Activated CD4-positive, alpha-beta T cell treated with anti-CD3 and anti-CD28 coated beads for 36 hours (primary cell): ENCODE results near the gene SMG7. TPM values are rescaled to one million over a fixed set of nuclear protein-coding genes. Genes with fewer than 3 reads are reported as not detected.

Source experiments
- ATAC-seq: fragments of 200-7000 bp; cut with Tn5 transposase; one replicate; pipeline ENCODE4 v1.10.0; 2021; ENCODE audit warnings: mild to moderate bottlenecking, moderate library complexity
- CTCF ChIA-PET: fragments of 350-600 bp; sonication (Branson Sonifier 250); formaldehyde crosslinking; loops from one replicate; lab custom pipeline; 2021; ENCODE audit warnings: antibody characterized with exemption; lab: Charles Lee
- POLR2A ChIA-PET: fragments of 350-600 bp; sonication (Branson Sonifier 250); formaldehyde crosslinking; loops from one replicate; lab custom pipeline; 2021; ENCODE audit warnings: antibody characterized with exemption, inconsistent platforms; lab: Charles Lee
- DNase-seq: peaks from one replicate; pipeline ENCODE4 v3.0.0-alpha.2; 2020
- H3K27ac Mint-ChIP-seq: one replicate; pipeline ENCODE4 v1.8.0; 2021; ENCODE audit warnings: mixed read lengths
- H3K27me3 Mint-ChIP-seq: one replicate; pipeline ENCODE4 v1.8.0; 2021; ENCODE audit warnings: mixed read lengths
- H3K36me3 Mint-ChIP-seq: one replicate; pipeline ENCODE4 v1.8.0; 2021; ENCODE audit warnings: low read depth, mixed read lengths
- H3K4me1 Mint-ChIP-seq: one replicate; pipeline ENCODE4 v1.8.0; 2021; ENCODE audit warnings: mixed read lengths
- H3K4me3 Mint-ChIP-seq: one replicate; pipeline ENCODE4 v1.8.0; 2021; ENCODE audit warnings: mild to moderate bottlenecking, moderate library complexity, mixed read lengths
- H3K9me3 Mint-ChIP-seq: one replicate; pipeline ENCODE4 v1.8.0; 2021; ENCODE audit warnings: low read depth, mixed read lengths
- intact Hi-C, 2 experiments: fragments of 100-400 bp; cut with DNase I in 1 of 2; cut with micrococcal nuclease in 1 of 2; formaldehyde crosslinking; loops; one replicate each; pipeline versions ENCODE4 v1.14.2 to v1.15.1; 2022 to 2024; cut with DNase I, micrococcal nuclease
- total RNA-seq, 2 experiments: library from RNA; stranded (reverse); gene quantifications; one replicate each; pipeline ENCODE4 v1.2.3, GENCODE V29; 2021

SMG7 gene
- total RNA-seq, 2 experiments from 2014 or later = 56.6 to 62.1 TPM

- intact Hi-C loops = no loop called here
- no peaks in the 10 kb centered on the region for H3K4me1 Mint-ChIP-seq
- H3K36me3 Mint-ChIP-seq = no peaks in the 10 kb centered on the region
- DNase-seq (no peak), ATAC-seq (no peak)
- H3K4me3 Mint-ChIP-seq = no peak overlapping the region
- H3K27ac Mint-ChIP-seq = no peak overlapping the region
- CTCF ChIA-PET = interaction anchor here (1.4 kb wide), 1 partner anchor 25 kb away, joined by 3 read pairs; no protein-coding TSS in a partner anchor
- POLR2A ChIA-PET = no interaction called here
- H3K27me3 Mint-ChIP-seq = peaks cover 4% of the 10 kb centered on the region
- H3K9me3 Mint-ChIP-seq = no peaks in the 10 kb centered on the region
These were observed 28.8 kb upstream of the SMG7 start for GRCh38 chr1:183443466-183443865.

- intact Hi-C loops = no loop called here
- POLR2A ChIA-PET = no interaction called here
These were observed 28.1 kb upstream of the SMG7 start for GRCh38 chr1:183444243-183444642.

GRCh38 chr1:183449223-183449770 is 23.0 kb upstream of the SMG7 start:
- H3K4me1 Mint-ChIP-seq = no peaks in the 10 kb centered on the region
- no peak overlapping the region for H3K4me3 Mint-ChIP-seq
- no peaks in the 10 kb centered on the region for H3K27me3 Mint-ChIP-seq
- no peak for ATAC-seq
- H3K27ac Mint-ChIP-seq = no peak overlapping the region
- no peaks in the 10 kb centered on the region for H3K36me3 Mint-ChIP-seq
- no peak for DNase-seq
- no peaks in the 10 kb centered on the region for H3K9me3 Mint-ChIP-seq
- intact Hi-C loops = no loop called here
- POLR2A ChIA-PET = no interaction called here
- CTCF ChIA-PET = no interaction called here

More at GRCh38 chr1:183444243-183444642, 28.1 kb upstream of the SMG7 start:
- CTCF ChIA-PET = interaction anchor here (0.6 to 1.4 kb wide), 2 partner anchors 24 to 133 kb away, joined by 3 read pairs; no protein-coding TSS in a partner anchor
- Mint-ChIP-seq H3K36me3 (no peaks in the 10 kb centered on the region), H3K27ac (no peak overlapping the region), H3K9me3 (no peaks in the 10 kb centered on the region), H3K27me3 (peaks cover 4% of the 10 kb centered on the region), H3K4me1 (no peaks in the 10 kb centered on the region), H3K4me3 (no peak overlapping the region)
- DNase-seq (no peak), ATAC-seq (no peak)

GRCh38 chr1:183450093-183450492 is 22.2 kb upstream of the SMG7 start:
- Mint-ChIP-seq H3K4me3 (no peak overlapping the region), H3K4me1 (no peaks in the 10 kb centered on the region), H3K27ac (no peak overlapping the region), H3K9me3 (no peaks in the 10 kb centered on the region), H3K36me3 (no peaks in the 10 kb centered on the region), H3K27me3 (peaks cover 2% of the 10 kb centered on the region)
- POLR2A ChIA-PET = no interaction called here
- no peak for ATAC-seq
- no peak for DNase-seq
- intact Hi-C loops = no loop called here
- CTCF ChIA-PET = no interaction called here

- no peaks in the 10 kb centered on the region for H3K36me3 Mint-ChIP-seq
- CTCF ChIA-PET = interaction anchor here (0.5 to 1.0 kb wide), 4 partner anchors 21 to 224 kb away, joined by 3 read pairs; no protein-coding TSS in a partner anchor
- H3K27ac Mint-ChIP-seq = no peak overlapping the region
- POLR2A ChIA-PET = no interaction called here
- peaks cover 13% of the 10 kb centered on the region for H3K27me3 Mint-ChIP-seq
- intact Hi-C loops = no loop called here
- ATAC-seq = no peak
- H3K4me1 Mint-ChIP-seq = no peaks in the 10 kb centered on the region
- H3K4me3 Mint-ChIP-seq = no peak overlapping the region
- no peak for DNase-seq
- H3K9me3 Mint-ChIP-seq = no peaks in the 10 kb centered on the region
These were observed 17.9 kb upstream of the SMG7 start for GRCh38 chr1:183454377-183454776.

GRCh38 chr1:183456826-183457225 is 15.5 kb upstream of the SMG7 start:
- ATAC-seq = no peak
- no peak overlapping the region for H3K27ac Mint-ChIP-seq
- ChIA-PET CTCF (interaction anchor here (0.7 to 1.2 kb wide), 4 partner anchors 53 to 172 kb away, joined by 3 to 4 read pairs (median 4); no protein-coding TSS in a partner anchor), POLR2A (no interaction called here)
- no peaks in the 10 kb centered on the region for H3K36me3 Mint-ChIP-seq
- no peaks in the 10 kb centered on the region for H3K4me1 Mint-ChIP-seq
- intact Hi-C loops = no loop called here
- DNase-seq = no peak
- H3K4me3 Mint-ChIP-seq = no peak overlapping the region
- no peaks in the 10 kb centered on the region for H3K9me3 Mint-ChIP-seq
- peaks cover 15% of the 10 kb centered on the region for H3K27me3 Mint-ChIP-seq

GRCh38 chr1:183457449-183457848 is 14.8 kb upstream of the SMG7 start:
- H3K27ac Mint-ChIP-seq = no peak overlapping the region
- no peaks in the 10 kb centered on the region for H3K4me1 Mint-ChIP-seq
- H3K27me3 Mint-ChIP-seq = peaks cover 17% of the 10 kb centered on the region
- no peak for ATAC-seq
- DNase-seq = no peak
- CTCF ChIA-PET = no interaction called here
- POLR2A ChIA-PET = interaction anchor here (0.6 to 0.7 kb wide), 2 partner anchors 18 to 261 kb away, joined by 3 read pairs; no protein-coding TSS in a partner anchor
- H3K36me3 Mint-ChIP-seq = no peaks in the 10 kb centered on the region
- no peak overlapping the region for H3K4me3 Mint-ChIP-seq
- no peaks in the 10 kb centered on the region for H3K9me3 Mint-ChIP-seq
- intact Hi-C loops = no loop called here

- ChIA-PET POLR2A (no interaction called here), CTCF (interaction anchor here (0.6 kb wide), 1 partner anchor 171 kb away, joined by 4 read pairs; no protein-coding TSS in a partner anchor)
- ATAC-seq (no peak), DNase-seq (no peak)
- Mint-ChIP-seq H3K4me1 (no peaks in the 10 kb centered on the region), H3K9me3 (no peaks in the 10 kb centered on the region), H3K27me3 (peaks cover 23% of the 10 kb centered on the region), H3K27ac (no peak overlapping the region), H3K36me3 (no peaks in the 10 kb centered on the region), H3K4me3 (no peak overlapping the region)
- intact Hi-C loops = loop anchor here in 1 of 2 experiments (10.0 kb wide), 1 partner anchor 176 kb away; no protein-coding TSS in a partner anchor
These were observed 11.7 kb upstream of the SMG7 start for GRCh38 chr1:183460596-183460995.

GRCh38 chr1:183461350-183461749 is 10.9 kb upstream of the SMG7 start:
- intact Hi-C loops = loop anchor here in 1 of 2 experiments (10.0 kb wide), 1 partner anchor 177 kb away; no protein-coding TSS in a partner anchor

GRCh38 chr1:183463566-183463965 is 8.7 kb upstream of the SMG7 start:
- intact Hi-C loops = loop anchor here in 1 of 2 experiments (10.0 kb wide), 1 partner anchor 179 kb away; no protein-coding TSS in a partner anchor
- CTCF ChIA-PET = no interaction called here
- no peak for DNase-seq
- Mint-ChIP-seq H3K27ac (no peak overlapping the region), H3K4me1 (peaks cover 4% of the 10 kb centered on the region), H3K36me3 (no peaks in the 10 kb centered on the region), H3K27me3 (peaks cover 15% of the 10 kb centered on the region), H3K4me3 (no peak overlapping the region), H3K9me3 (no peaks in the 10 kb centered on the region)
- POLR2A ChIA-PET = no interaction called here
- ATAC-seq = no peak

More at GRCh38 chr1:183461350-183461749, 10.9 kb upstream of the SMG7 start:
- DNase-seq (no peak), ATAC-seq (no peak)
- no peaks in the 10 kb centered on the region for H3K9me3 Mint-ChIP-seq
- ChIA-PET CTCF (interaction anchor here (0.6 kb wide), 1 partner anchor 118 kb away, joined by 5 read pairs; no protein-coding TSS in a partner anchor), POLR2A (no interaction called here)
- peaks cover 22% of the 10 kb centered on the region for H3K27me3 Mint-ChIP-seq
- no peaks in the 10 kb centered on the region for H3K4me1 Mint-ChIP-seq
- H3K4me3 Mint-ChIP-seq = no peak overlapping the region
- no peak overlapping the region for H3K27ac Mint-ChIP-seq
- no peaks in the 10 kb centered on the region for H3K36me3 Mint-ChIP-seq

GRCh38 chr1:183466781-183467180 is 5.5 kb upstream of the SMG7 start:
- intact Hi-C loops = loop anchor here in 1 of 2 experiments (10.0 kb wide), 1 partner anchor 182 kb away; no protein-coding TSS in a partner anchor
- no peak for ATAC-seq
- no peak overlapping the region for H3K27ac Mint-ChIP-seq
- ChIA-PET CTCF (no interaction called here), POLR2A (no interaction called here)
- no peak overlapping the region for H3K4me3 Mint-ChIP-seq
- H3K4me1 Mint-ChIP-seq = peaks cover 14% of the 10 kb centered on the region
- no peaks in the 10 kb centered on the region for H3K9me3 Mint-ChIP-seq
- peaks cover 11% of the 10 kb centered on the region for H3K27me3 Mint-ChIP-seq
- H3K36me3 Mint-ChIP-seq = no peaks in the 10 kb centered on the region
- no peak for DNase-seq

GRCh38 chr1:183467687-183468086 is 4.6 kb upstream of the SMG7 start:
- DNase-seq (no peak), ATAC-seq (no peak)
- H3K27ac Mint-ChIP-seq = no peak overlapping the region
- H3K9me3 Mint-ChIP-seq = no peaks in the 10 kb centered on the region
- no peak overlapping the region for H3K4me3 Mint-ChIP-seq
- H3K36me3 Mint-ChIP-seq = no peaks in the 10 kb centered on the region
- ChIA-PET POLR2A (interaction anchor here (0.6 kb wide), 1 partner anchor 169 kb away, joined by 3 read pairs; no protein-coding TSS in a partner anchor), CTCF (interaction anchor here (1.1 kb wide), 1 partner anchor 24 kb away, joined by 3 read pairs; no protein-coding TSS in a partner anchor)
- peaks cover 7% of the 10 kb centered on the region for H3K27me3 Mint-ChIP-seq
- intact Hi-C loops = loop anchor here in 1 of 2 experiments (10.0 kb wide), 1 partner anchor 183 kb away; no protein-coding TSS in a partner anchor
- peaks cover 14% of the 10 kb centered on the region for H3K4me1 Mint-ChIP-seq
